ENCODE measurements around the gene SNIP1. TPM values are rescaled to one million over a fixed set of nuclear protein-coding genes. Genes with fewer than 3 reads are reported as not detected.

The SNIP1 gene
- total RNA-seq, 1 experiment from 2014 or later, result 15.1 TPM

DNA sequence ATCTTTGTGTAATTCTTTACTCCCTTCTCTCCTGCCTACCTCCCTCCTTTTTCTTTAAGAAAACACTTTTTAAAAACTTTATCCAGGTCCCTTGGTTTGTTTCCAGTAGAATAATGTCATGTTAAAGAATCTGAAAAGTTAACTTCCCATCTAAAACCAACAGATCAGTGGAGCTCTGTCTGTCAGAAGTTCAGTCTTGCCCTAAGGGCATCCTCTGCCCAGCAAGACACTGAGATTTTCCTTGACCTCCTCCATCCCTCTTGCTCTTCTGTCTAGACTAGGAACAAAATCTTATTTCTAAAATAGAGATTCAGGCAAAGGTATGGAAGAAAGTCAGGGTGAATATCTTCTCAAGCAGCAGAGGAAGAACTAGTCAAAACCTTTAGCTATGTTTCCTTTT lies 47.3 kb upstream of the SNIP1 start:
- Histone ChIP-seq H2BK120ac (ENCODE audit: low read depth, low read length, poor library complexity, severe bottlenecking) (no peak overlapping the region), H4K8ac (replicated peaks; ENCODE audit: insufficient read length, low read depth, low read length) (no peak overlapping the region), H3K14ac (ENCODE audit: insufficient read depth, low read length) (no peak overlapping the region), H3K23me2 (ENCODE audit: insufficient read length, low read depth, low read length, poor library complexity, severe bottlenecking) (no peaks in the 10 kb centered on the region), H3K4ac (ENCODE audit: low read depth, low read length) (no peak overlapping the region), H3K27me3 (ENCODE audit: insufficient read depth, low read length) (no peaks in the 10 kb centered on the region), H4K91ac (ENCODE audit: insufficient read length, low read depth, low read length) (no peak overlapping the region), H2AFZ (ENCODE audit: low read length) (no peak overlapping the region), H3T11ph (ENCODE audit: low read length) (no peak overlapping the region), H4K5ac (ENCODE audit: insufficient read length, low read depth, low read length) (no peak overlapping the region), H3K56ac (ENCODE audit: insufficient read length, low read depth, low read length) (no peak overlapping the region), H3K4me1 (ENCODE audit: insufficient read depth, low read length) (no peaks in the 10 kb centered on the region), H2AK5ac (ENCODE audit: insufficient read length, low read length) (no peak overlapping the region), H3K23ac (ENCODE audit: insufficient read length, low read depth, low read length) (no peak overlapping the region), H3K18ac (ENCODE audit: insufficient read length, low read depth, low read length) (no peak overlapping the region), H3K79me1 (ENCODE audit: insufficient read depth, low read depth, low read length, poor library complexity, severe bottlenecking) (no peaks in the 10 kb centered on the region), H2BK20ac (ENCODE audit: low read depth, low read length, poor library complexity, severe bottlenecking) (no peak overlapping the region), H2BK15ac (ENCODE audit: low read depth, low read length) (no peak overlapping the region), H3K27ac (ENCODE audit: insufficient read length, low read depth, low read length) (no peak overlapping the region), H3K4me2 (ENCODE audit: insufficient read depth, insufficient read length, low read length) (no peak overlapping the region), H3K9ac (ENCODE audit: extremely low read depth, insufficient read length, low read length) (no peak overlapping the region), H2BK5ac (ENCODE audit: insufficient read length, low read length) (no peak overlapping the region), H3K79me2 (ENCODE audit: insufficient read depth, low read length) (no peaks in the 10 kb centered on the region), H2BK12ac (ENCODE audit: insufficient read length, low read depth, low read length) (no peak overlapping the region), H3K9me3 (ENCODE audit: control insufficient read depth, low read depth, low read length) (no peaks in the 10 kb centered on the region), H4K20me1 (ENCODE audit: control insufficient read depth, insufficient read depth, insufficient read length) (no peaks in the 10 kb centered on the region)
- TF ChIP-seq, protein P1, sequence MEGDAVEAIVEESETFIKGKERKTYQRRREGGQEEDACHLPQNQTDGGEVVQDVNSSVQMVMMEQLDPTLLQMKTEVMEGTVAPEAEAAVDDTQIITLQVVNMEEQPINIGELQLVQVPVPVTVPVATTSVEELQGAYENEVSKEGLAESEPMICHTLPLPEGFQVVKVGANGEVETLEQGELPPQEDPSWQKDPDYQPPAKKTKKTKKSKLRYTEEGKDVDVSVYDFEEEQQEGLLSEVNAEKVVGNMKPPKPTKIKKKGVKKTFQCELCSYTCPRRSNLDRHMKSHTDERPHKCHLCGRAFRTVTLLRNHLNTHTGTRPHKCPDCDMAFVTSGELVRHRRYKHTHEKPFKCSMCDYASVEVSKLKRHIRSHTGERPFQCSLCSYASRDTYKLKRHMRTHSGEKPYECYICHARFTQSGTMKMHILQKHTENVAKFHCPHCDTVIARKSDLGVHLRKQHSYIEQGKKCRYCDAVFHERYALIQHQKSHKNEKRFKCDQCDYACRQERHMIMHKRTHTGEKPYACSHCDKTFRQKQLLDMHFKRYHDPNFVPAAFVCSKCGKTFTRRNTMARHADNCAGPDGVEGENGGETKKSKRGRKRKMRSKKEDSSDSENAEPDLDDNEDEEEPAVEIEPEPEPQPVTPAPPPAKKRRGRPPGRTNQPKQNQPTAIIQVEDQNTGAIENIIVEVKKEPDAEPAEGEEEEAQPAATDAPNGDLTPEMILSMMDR (conservative IDR thresholded peaks at IDR 0.05), result no peak
- Mint-ChIP-seq H3K4me3 (no peak overlapping the region), H3K27me3 (ENCODE audit: low read depth) (peaks cover 28% of the 10 kb centered on the region), H3K27ac (no peak overlapping the region), H3K4me1 (0 out of 4 replicates have a peak, but pooled peaks cover under 1% of the 10 kb centered on the region in 2 experiments), H3K36me3 (ENCODE audit: insufficient read depth in 1 of 3, low read depth in 3 of 3) (no peaks in the 10 kb centered on the region), H3K9me3 (no peaks in the 10 kb centered on the region)
- no peak for DNase-seq

Data from H9 (cell line).